ENCODE measurements around the gene EN1. TPM values are rescaled to one million over a fixed set of nuclear protein-coding genes. Genes with fewer than 3 reads are reported as not detected.

The EN1 gene
- total RNA-seq, 1 experiment from 2014 or later, result not detected

Other genes with a start within 250 kb of the EN1 start
- not detected in 2 replicates for gene MARCO, start 94.5 kb upstream of the EN1 start, total RNA-seq (2014; rRNA removed; shearing (Covaris generic))